Pons (tissue), 1 donor: ENCODE measurements around the gene FBXL13.
"Not testable (repeated sequence)": the region's sequence is repeated elsewhere in the genome, so short reads cannot be mapped to it uniquely, and the experiment has no call there.

Experiments used
- DNase-seq: peaks from one replicate; pipeline ENCODE4 v3.0.0-alpha.2; 2016; ENCODE audit warnings: low spot score

FBXL13 gene

GRCh38 chr7:102935450-102936115 lies 139.0 kb downstream of the FBXL13 start:
- DNase-seq = no peak

- DNase-seq = no peak
Measured at GRCh38 chr7:102934701-102935100, 139.9 kb downstream of the FBXL13 start.

- DNase-seq = no peak
Measured at GRCh38 chr7:102934239-102934638, 140.4 kb downstream of the FBXL13 start.

GRCh38 chr7:102933763-102934162 lies 140.8 kb downstream of the FBXL13 start:
- peak; percentile 12 for DNase-seq

- DNase-seq = no peak
Measured at GRCh38 chr7:102931757-102932156, 142.8 kb downstream of the FBXL13 start.

GRCh38 chr7:102927312-102927933 lies 147.2 kb downstream of the FBXL13 start:
- DNase-seq = no peak

- DNase-seq = no peak
Measured at GRCh38 chr7:102926783-102927140, 147.8 kb downstream of the FBXL13 start.

- no peak for DNase-seq
Measured at GRCh38 chr7:102925976-102926782, 148.4 kb downstream of the FBXL13 start.

GRCh38 chr7:102918845-102919244 lies 155.8 kb downstream of the FBXL13 start:
- DNase-seq = no peak

- no peak for DNase-seq
Measured at GRCh38 chr7:102917436-102918353, 156.9 kb downstream of the FBXL13 start.

GRCh38 chr7:102916881-102917280 lies 157.7 kb downstream of the FBXL13 start:
- DNase-seq = no peak

- no peak for DNase-seq
Measured at GRCh38 chr7:102916426-102916825, 158.2 kb downstream of the FBXL13 start.

- no peak for DNase-seq
Measured at GRCh38 chr7:102914585-102914984, 160.0 kb downstream of the FBXL13 start.

GRCh38 chr7:102913826-102914225 lies 160.8 kb downstream of the FBXL13 start:
- DNase-seq = no peak

- no peak for DNase-seq
Measured at GRCh38 chr7:102912742-102913141, 161.9 kb downstream of the FBXL13 start, which contains the start of gene LRRC17. Gene LRRC17 (plus strand): TSS chr7:102913000. CDS start chr7:102933914, 20,914 bp downstream.

GRCh38 chr7:102908676-102909075 lies 165.9 kb downstream of the FBXL13 start:
- no peak for DNase-seq

- DNase-seq = not testable (repeated sequence)
Measured at GRCh38 chr7:102903576-102903975, 171.0 kb downstream of the FBXL13 start.

- DNase-seq = not testable (repeated sequence)
Measured at GRCh38 chr7:102902052-102902451, 172.5 kb downstream of the FBXL13 start.

GRCh38 chr7:102898532-102898859 lies 176.1 kb downstream of the FBXL13 start:
- DNase-seq = no peak

GRCh38 chr7:102897856-102898531 lies 176.6 kb downstream of the FBXL13 start:
- DNase-seq = no peak

GRCh38 chr7:102897211-102897631 lies 177.4 kb downstream of the FBXL13 start:
- no peak for DNase-seq
